HG02870 (cell line): ENCODE results near the gene RUFY1.
"Not testable (repeated sequence)": the region's sequence is repeated elsewhere in the genome, so short reads cannot be mapped to it uniquely, and the experiment has no call there.

Source experiments
- ATAC-seq: cut with Tn5 transposase; IDR thresholded peaks from one replicate; pipeline ENCODE4 v1.9.1; 2021; ENCODE audit warnings: mild to moderate bottlenecking, moderate library complexity; ENCODE audit not compliant: unreplicated experiment

The RUFY1 gene

GRCh38 chr5:179621551-179622214, 71.3 kb downstream of the RUFY1 start:
- no peak for ATAC-seq

- ATAC-seq, result peak; percentile 76
Observed at GRCh38 chr5:179623003-179623905, 72.9 kb downstream of the RUFY1 start, which contains the start of gene HNRNPH1. HNRNPH1 (minus strand) TSS chr5:179623671; CDS start chr5:179623133, 538 bp downstream.

- ATAC-seq, result peak; percentile 2
Observed at GRCh38 chr5:179623906-179624741, 73.8 kb downstream of the RUFY1 start.

GRCh38 chr5:179624841-179625271, 74.5 kb downstream of the RUFY1 start:
- ATAC-seq, result no peak

- peak; percentile 52 for ATAC-seq
Observed at GRCh38 chr5:179633501-179634369, 83.4 kb downstream of the RUFY1 start.

GRCh38 chr5:179634370-179635172, 84.2 kb downstream of the RUFY1 start:
- peak; percentile 82 for ATAC-seq

- ATAC-seq, result not testable (repeated sequence)
Observed at GRCh38 chr5:179639296-179639695, 88.9 kb downstream of the RUFY1 start.

GRCh38 chr5:179641745-179642144, 91.4 kb downstream of the RUFY1 start:
- not testable (repeated sequence) for ATAC-seq

GRCh38 chr5:179642626-179643025, 92.3 kb downstream of the RUFY1 start:
- not testable (repeated sequence) for ATAC-seq

GRCh38 chr5:179643141-179643920, 93.0 kb downstream of the RUFY1 start:
- not testable (repeated sequence) for ATAC-seq

- not testable (repeated sequence) for ATAC-seq
Observed at GRCh38 chr5:179644766-179645165, 94.4 kb downstream of the RUFY1 start.

GRCh38 chr5:179648410-179648809, 98.1 kb downstream of the RUFY1 start:
- ATAC-seq, result no peak

GRCh38 chr5:179649166-179649703, 98.9 kb downstream of the RUFY1 start:
- not testable (repeated sequence) for ATAC-seq

GRCh38 chr5:179650245-179650644, 99.9 kb downstream of the RUFY1 start:
- ATAC-seq, result not testable (repeated sequence)

- ATAC-seq, result not testable (repeated sequence)
Observed at GRCh38 chr5:179653135-179653534, 102.8 kb downstream of the RUFY1 start.

GRCh38 chr5:179657302-179658178, 107.2 kb downstream of the RUFY1 start:
- ATAC-seq, result peak; percentile 75
